Ishikawa (cell line): ENCODE measurements around the gene ASB7.

Experiments
- CEBPB ChIP-seq: IDR thresholded peaks from 2 replicates; pipeline ENCODE4 v1.6.1; 2012
- CREB1 ChIP-seq: IDR thresholded peaks from 2 replicates; pipeline ENCODE4 v1.6.1; 2012; ENCODE audit warnings: low read depth
- EGR1 ChIP-seq: IDR thresholded peaks from 2 replicates; pipeline ENCODE4 v1.6.1; 2012
- EP300 ChIP-seq: IDR thresholded peaks from 2 replicates; pipeline ENCODE4 v1.6.1; 2012; ENCODE audit warnings: borderline replicate concordance
- FOXM1 ChIP-seq: IDR thresholded peaks from 2 replicates; pipeline ENCODE4 v1.6.1; 2012; ENCODE audit warnings: low read depth, borderline replicate concordance
- NFIC ChIP-seq: IDR thresholded peaks from 2 replicates; pipeline ENCODE4 v1.6.1; 2012
- RAD21 ChIP-seq: IDR thresholded peaks from 2 replicates; pipeline ENCODE4 v1.6.1; 2012; ENCODE audit warnings: low read depth
- TAF1 ChIP-seq: IDR thresholded peaks from 2 replicates; pipeline ENCODE4 v1.6.1; 2012; ENCODE audit warnings: low read depth, mild to moderate bottlenecking
- TCF12 ChIP-seq: IDR thresholded peaks from 2 replicates; pipeline ENCODE4 v1.6.1; 2012; ENCODE audit warnings: low read depth
- TEAD4 ChIP-seq: IDR thresholded peaks from 2 replicates; pipeline ENCODE4 v1.6.1; 2012
- YY1 ChIP-seq: IDR thresholded peaks from 2 replicates; pipeline ENCODE4 v1.6.1; 2012; ENCODE audit warnings: low read depth
- ZBTB7A ChIP-seq: IDR thresholded peaks from 2 replicates; pipeline ENCODE4 v1.6.1; 2012; ENCODE audit warnings: low read depth
- TF ChIP-seq, protein P1 (sequence below): IDR thresholded peaks from 2 replicates; pipeline ENCODE4 v1.6.1; 2012; ENCODE audit warnings: low read depth, mild to moderate bottlenecking
- TF ChIP-seq, protein P2 (sequence below): IDR thresholded peaks from 2 replicates; pipeline ENCODE4 v1.6.1; 2012
- TF ChIP-seq, protein P3 (sequence below): IDR thresholded peaks from 2 replicates; pipeline ENCODE4 v1.6.1; 2012

Gene ASB7

DNA sequence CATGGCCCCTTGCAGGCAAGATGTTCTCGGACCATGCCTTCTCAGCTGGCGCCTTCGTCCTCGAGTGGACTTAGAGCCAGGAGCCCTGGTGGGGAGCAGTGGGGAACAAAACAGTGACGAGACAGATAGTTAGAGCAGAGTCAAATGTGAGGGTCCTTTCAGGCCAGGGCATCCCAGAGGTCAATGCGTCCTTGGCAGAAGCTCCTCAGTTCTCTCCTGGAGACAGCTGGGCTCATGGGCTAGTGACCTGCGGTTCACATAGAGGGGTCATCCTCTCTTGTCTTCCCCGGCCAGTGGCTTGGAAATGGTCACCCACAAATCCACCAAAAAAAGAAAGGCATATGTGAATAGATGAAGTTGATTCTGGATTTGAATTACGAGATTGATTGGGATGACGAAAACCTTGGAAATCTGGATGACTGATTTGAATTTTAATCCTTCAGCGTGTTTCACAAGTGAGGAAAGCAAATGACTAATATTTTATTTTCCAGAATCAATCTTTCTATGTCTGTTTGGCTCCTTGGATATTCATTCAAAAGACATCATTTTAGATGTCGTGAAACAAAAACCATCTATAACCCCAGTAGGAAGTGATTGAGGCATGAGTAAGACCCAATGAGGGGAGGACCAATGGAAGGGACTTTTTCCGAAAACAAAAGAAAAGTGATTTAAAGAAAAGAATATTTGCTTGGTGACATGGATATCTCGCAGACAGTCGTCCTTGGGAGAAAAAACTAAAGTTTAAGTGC lies 84.5 kb downstream of the ASB7 start:
- TF ChIP-seq, protein P1, sequence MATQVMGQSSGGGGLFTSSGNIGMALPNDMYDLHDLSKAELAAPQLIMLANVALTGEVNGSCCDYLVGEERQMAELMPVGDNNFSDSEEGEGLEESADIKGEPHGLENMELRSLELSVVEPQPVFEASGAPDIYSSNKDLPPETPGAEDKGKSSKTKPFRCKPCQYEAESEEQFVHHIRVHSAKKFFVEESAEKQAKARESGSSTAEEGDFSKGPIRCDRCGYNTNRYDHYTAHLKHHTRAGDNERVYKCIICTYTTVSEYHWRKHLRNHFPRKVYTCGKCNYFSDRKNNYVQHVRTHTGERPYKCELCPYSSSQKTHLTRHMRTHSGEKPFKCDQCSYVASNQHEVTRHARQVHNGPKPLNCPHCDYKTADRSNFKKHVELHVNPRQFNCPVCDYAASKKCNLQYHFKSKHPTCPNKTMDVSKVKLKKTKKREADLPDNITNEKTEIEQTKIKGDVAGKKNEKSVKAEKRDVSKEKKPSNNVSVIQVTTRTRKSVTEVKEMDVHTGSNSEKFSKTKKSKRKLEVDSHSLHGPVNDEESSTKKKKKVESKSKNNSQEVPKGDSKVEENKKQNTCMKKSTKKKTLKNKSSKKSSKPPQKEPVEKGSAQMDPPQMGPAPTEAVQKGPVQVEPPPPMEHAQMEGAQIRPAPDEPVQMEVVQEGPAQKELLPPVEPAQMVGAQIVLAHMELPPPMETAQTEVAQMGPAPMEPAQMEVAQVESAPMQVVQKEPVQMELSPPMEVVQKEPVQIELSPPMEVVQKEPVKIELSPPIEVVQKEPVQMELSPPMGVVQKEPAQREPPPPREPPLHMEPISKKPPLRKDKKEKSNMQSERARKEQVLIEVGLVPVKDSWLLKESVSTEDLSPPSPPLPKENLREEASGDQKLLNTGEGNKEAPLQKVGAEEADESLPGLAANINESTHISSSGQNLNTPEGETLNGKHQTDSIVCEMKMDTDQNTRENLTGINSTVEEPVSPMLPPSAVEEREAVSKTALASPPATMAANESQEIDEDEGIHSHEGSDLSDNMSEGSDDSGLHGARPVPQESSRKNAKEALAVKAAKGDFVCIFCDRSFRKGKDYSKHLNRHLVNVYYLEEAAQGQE = no peak
- TF ChIP-seq TEAD4 (no peak), TCF12 (no peak), FOXM1 (no peak), NFIC (no peak), RAD21 (no peak), YY1 (no peak)

DNA sequence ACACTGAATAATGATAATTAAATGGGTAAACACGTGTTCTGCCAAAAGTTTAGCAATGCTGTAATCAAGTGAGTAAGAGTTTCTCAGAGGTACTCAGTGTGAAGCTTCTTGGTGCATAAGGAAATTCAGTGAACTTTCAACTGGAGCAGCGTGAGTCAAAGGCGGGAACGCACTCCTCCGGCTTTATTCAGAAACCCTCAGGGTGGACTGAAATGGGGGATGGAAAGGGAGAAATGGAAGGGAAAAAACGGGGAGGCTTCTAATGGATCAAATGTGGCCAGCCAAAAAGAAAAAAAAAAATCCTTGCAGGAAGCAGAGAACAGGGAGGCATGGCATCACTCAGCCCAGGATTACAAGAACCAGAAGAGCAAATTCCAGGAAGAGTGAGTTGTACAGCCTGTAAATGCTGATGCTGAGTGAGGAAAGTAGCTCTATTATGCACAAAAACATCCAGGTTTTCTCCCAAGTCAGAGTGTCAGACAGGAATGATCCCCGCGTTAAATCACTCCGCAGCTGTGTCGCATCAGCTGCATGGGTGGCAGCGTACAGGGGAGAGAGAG lies 85.3 kb downstream of the ASB7 start:
- TF ChIP-seq FOXM1 (no peak), CEBPB (no peak), CREB1 (no peak)

DNA sequence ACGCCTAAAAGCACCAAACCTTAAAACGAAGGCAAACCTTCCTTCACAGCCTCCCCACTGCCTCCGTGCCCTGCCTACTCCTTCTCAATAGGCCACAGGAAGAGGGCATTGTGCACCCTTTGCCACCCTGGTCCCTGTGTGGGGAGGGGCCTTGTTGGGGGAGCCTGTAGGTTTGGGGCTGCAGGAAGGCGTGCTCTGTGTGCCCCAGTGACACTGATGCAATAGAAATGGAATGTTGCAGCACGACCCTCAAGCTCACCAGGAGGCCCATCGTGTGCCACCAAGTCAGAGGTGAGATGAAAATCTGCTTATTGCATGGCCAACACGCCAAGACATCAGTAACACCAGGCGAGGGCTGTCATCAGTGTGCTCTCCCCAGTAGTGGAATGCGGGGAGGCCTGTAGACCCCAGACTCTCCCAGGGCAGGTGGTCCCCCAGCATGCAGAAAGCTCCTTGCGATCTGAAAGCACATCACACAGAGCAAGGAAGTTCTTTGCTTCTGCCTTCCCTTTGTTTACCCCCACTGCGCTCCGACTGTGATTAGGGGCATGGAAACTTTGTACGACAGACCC lies 86.2 kb downstream of the ASB7 start:
- TF ChIP-seq TEAD4 = no peak
- TF ChIP-seq TCF12 = no peak
- TF ChIP-seq CEBPB = no peak
- TF ChIP-seq RAD21 = no peak
- no peak for TF ChIP-seq ZBTB7A
- TF ChIP-seq TAF1 = no peak
- TF ChIP-seq, protein P1 = no peak
- no peak for TF ChIP-seq FOXM1
- TF ChIP-seq YY1 = no peak
- no peak for TF ChIP-seq CREB1
- no peak for TF ChIP-seq NFIC
- no peak for TF ChIP-seq EP300
- TF ChIP-seq, protein P2, sequence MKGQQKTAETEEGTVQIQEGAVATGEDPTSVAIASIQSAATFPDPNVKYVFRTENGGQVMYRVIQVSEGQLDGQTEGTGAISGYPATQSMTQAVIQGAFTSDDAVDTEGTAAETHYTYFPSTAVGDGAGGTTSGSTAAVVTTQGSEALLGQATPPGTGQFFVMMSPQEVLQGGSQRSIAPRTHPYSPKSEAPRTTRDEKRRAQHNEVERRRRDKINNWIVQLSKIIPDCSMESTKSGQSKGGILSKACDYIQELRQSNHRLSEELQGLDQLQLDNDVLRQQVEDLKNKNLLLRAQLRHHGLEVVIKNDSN = no peak

DNA sequence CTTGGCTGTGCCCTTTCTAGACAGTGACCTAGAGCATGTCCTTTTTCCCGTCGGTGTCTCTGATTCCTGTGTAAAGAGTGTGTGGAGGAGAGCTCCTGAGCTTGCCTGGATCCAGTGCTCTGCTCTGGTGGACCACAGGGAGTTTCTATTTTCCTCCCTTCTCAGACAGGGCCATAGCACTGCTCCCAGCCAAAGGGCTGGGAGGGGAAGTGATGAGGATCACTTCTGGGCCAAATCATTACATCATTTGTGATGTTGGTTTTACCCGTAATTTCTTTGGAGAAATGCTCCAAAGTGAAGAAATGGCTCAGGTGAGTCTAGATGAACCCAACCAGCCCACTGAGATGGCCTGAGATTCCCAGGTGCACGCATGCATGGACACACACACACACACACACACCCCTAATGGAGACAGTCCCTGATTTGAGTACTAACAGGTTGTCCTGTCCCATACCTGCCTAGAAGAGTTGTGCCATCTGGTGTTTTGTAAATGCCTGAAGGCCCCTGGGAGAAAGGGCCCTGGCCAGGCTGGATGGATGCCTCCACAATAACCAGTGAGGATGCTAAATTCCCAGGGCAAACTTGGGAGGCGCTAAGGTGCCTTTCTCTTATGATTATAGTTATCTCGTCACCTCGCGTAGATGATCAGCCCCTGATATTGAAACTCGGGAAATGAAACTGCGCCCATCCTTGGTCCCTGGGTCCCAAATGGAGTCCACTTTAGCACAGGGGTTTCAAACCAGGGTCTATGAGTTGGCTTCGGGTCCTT lies 86.9 kb downstream of the ASB7 start:
- TF ChIP-seq TCF12 = no peak
- TF ChIP-seq CEBPB = no peak
- no peak for TF ChIP-seq YY1
- no peak for TF ChIP-seq ZBTB7A
- no peak for TF ChIP-seq FOXM1
- no peak for TF ChIP-seq TAF1

DNA sequence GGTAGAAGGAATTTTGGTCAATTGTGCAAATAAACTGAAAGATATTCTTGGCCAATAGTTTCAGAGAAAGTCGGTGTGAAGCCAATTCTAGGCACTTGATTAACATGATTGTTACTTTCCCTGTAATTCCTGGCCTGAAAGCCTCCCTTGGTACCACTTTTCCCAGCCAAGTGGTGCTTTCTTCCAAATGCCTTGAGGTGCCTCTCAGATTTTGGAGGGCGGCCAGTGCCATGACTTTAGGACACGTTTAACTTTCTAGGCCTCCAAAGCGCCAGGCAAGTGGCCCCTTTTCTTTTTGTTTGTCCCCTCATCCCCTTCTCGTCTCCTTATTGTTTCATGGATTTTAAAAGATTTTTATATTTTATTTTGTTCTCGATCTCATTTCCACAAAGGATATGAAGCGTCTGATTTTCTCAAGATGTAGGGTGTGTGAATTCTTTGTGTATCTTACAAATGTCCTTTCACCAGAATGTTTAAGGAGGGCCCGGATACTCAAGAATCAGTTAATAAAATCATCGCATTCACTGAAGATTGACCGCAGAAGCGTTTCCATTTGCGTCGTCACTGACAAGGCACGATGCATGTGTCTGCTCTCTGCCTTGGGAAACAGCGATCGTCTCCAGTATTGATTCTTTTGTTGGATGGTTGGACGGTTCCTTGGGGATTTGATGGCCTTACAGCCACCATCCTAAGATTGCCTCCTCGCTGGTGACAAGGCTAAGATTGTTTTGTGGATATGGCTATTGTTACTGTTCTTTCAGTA lies 87.8 kb downstream of the ASB7 start:
- TF ChIP-seq TCF12 = no peak
- TF ChIP-seq CREB1 = no peak
- TF ChIP-seq EP300 = no peak
- no peak for TF ChIP-seq RAD21
- TF ChIP-seq, protein P3, sequence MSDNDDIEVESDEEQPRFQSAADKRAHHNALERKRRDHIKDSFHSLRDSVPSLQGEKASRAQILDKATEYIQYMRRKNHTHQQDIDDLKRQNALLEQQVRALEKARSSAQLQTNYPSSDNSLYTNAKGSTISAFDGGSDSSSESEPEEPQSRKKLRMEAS = no peak
- TF ChIP-seq, protein P2 = no peak
- TF ChIP-seq CEBPB = no peak
- TF ChIP-seq FOXM1 = no peak
- no peak for TF ChIP-seq EGR1

DNA sequence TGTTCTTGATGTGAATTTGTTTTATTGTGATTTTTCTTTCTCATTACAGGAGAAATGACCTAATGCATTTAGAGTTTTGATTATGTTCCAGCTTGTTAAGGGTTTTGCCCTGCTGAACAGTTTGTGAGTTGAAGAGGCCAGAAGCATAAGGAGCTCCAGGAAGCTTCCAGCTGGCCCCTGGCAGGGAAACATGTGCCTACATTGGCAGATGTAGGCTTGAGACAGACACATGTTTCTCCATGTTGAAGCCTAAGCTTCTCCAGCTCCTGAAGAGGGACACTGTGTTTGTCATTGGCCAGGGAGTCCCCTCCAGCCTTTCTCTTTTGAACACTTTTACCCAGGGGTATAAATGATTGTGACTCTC lies 88.4 kb downstream of the ASB7 start:
- TF ChIP-seq NFIC (no peak), CEBPB (no peak), EP300 (no peak), TEAD4 (no peak), TCF12 (no peak), RAD21 (no peak), CREB1 (no peak), EGR1 (no peak)
- TF ChIP-seq, protein P1 = no peak
- TF ChIP-seq, protein P2 = no peak
- TF ChIP-seq, protein P3 = no peak
